Liver (tissue), 9 donors: ENCODE data around the gene TMEM123. TPM values are rescaled to one million over a fixed set of nuclear protein-coding genes. Genes with fewer than 3 reads are reported as not detected.

ENCODE experiments used
- DNase-seq: peaks from one replicate; pipeline ENCODE4 v3.0.0-alpha.2; 2017; ENCODE audit warnings: low spot score
- H3K27ac ChIP-seq, 2 donors: one replicate each; pipeline ENCODE4 v1.7.0; 2013; ENCODE audit warnings: inconsistent platforms in 2 of 2, low read length in 2 of 2, control low read depth in 1 of 2, low read depth in 1 of 2, mild to moderate bottlenecking in 1 of 2
- H3K27me3 ChIP-seq, 4 donors: one replicate each; pipeline versions ENCODE4 v1.6.1 to v1.7.0; 2013; ENCODE audit warnings: low read length in 3 of 4, inconsistent platforms in 1 of 4, mild to moderate bottlenecking in 1 of 4, moderate library complexity in 1 of 4; ENCODE audit not compliant: control insufficient read depth in 4 of 4, insufficient read depth in 4 of 4
- H3K36me3 ChIP-seq, 4 donors: one replicate each; pipeline versions ENCODE4 v1.6.1 to v1.7.0; 2013; ENCODE audit warnings: low read length in 3 of 4, mild to moderate bottlenecking in 3 of 4, low read depth in 1 of 4, moderate library complexity in 1 of 4; ENCODE audit not compliant: control insufficient read depth in 4 of 4, insufficient read depth in 3 of 4
- H3K4me1 ChIP-seq, 4 donors: one replicate each; pipeline versions ENCODE4 v1.6.1 to v1.7.0; 2013; ENCODE audit warnings: low read length in 3 of 4, mild to moderate bottlenecking in 3 of 4, moderate library complexity in 1 of 4; ENCODE audit not compliant: control insufficient read depth in 4 of 4, insufficient read depth in 4 of 4
- H3K4me3 ChIP-seq, 3 donors: one replicate each; pipeline versions ENCODE4 v1.6.1 to v1.7.0; 2013; ENCODE audit warnings: low read length in 3 of 3, control low read depth in 1 of 3, low read depth in 1 of 3, mild to moderate bottlenecking in 1 of 3
- H3K9ac ChIP-seq, 2 donors: one replicate each; pipeline ENCODE4 v1.7.0; 2013; ENCODE audit warnings: low read length in 2 of 2, mild to moderate bottlenecking in 2 of 2, moderate library complexity in 2 of 2, control low read depth in 1 of 2, low read depth in 1 of 2
- H3K9me3 ChIP-seq, 4 donors: one replicate each; pipeline versions ENCODE4 v1.6.1 to v1.7.0; 2013; ENCODE audit warnings: low read length in 3 of 4; ENCODE audit not compliant: control insufficient read depth in 4 of 4
- ATF3 ChIP-seq: IDR thresholded peaks from 2 replicates; pipeline ENCODE4 v1.6.1; 2016; ENCODE audit warnings: antibody characterized with exemption
- CTCF ChIP-seq: fragments of 150-350 bp; IDR thresholded peaks from 2 replicates; pipeline ENCODE4 v1.5.1; 2017; ENCODE audit warnings: improper control_type of control experiment, low read depth, low read length; ENCODE audit not compliant: missing input control
- EGR1 ChIP-seq, 2 donors: IDR thresholded peaks; 2 replicates each; pipeline ENCODE4 v1.6.1; 2016 to 2018; ENCODE audit warnings: antibody characterized with exemption in 2 of 2, low read depth in 2 of 2
- FOXA1 ChIP-seq: IDR thresholded peaks from 2 replicates; pipeline ENCODE4 v1.6.1; 2016; ENCODE audit warnings: antibody characterized with exemption
- GABPA ChIP-seq, 2 donors: IDR thresholded peaks in 1 of 2; conservative IDR thresholded peaks in 1 of 2; 2 replicates each; pipeline ENCODE4 v1.6.1; 2016; ENCODE audit warnings: antibody characterized with exemption in 2 of 2, mild to moderate bottlenecking in 1 of 2, moderate library complexity in 1 of 2
- HNF4A ChIP-seq, 2 donors: conservative IDR thresholded peaks; 2 replicates each; pipeline ENCODE4 v1.6.1; 2016; ENCODE audit warnings: antibody characterized with exemption in 2 of 2, mild to moderate bottlenecking in 2 of 2
- HNF4G ChIP-seq: IDR thresholded peaks from 2 replicates; pipeline ENCODE4 v1.6.1; 2016; ENCODE audit warnings: antibody characterized with exemption
- JUND ChIP-seq, 2 donors: IDR thresholded peaks; 2 replicates each; pipeline ENCODE4 v1.6.1; 2016; ENCODE audit warnings: antibody characterized with exemption in 2 of 2
- MAX ChIP-seq: IDR thresholded peaks from 2 replicates; pipeline ENCODE4 v1.6.1; 2016; ENCODE audit warnings: antibody characterized with exemption
- NR2F2 ChIP-seq: IDR thresholded peaks from 2 replicates; pipeline ENCODE4 v1.6.1; 2016; ENCODE audit warnings: antibody characterized with exemption
- RAD21 ChIP-seq, 2 donors: IDR thresholded peaks; 2 replicates each; pipeline ENCODE4 v1.6.1; 2016; ENCODE audit warnings: antibody characterized with exemption in 2 of 2, mild to moderate bottlenecking in 2 of 2
- REST ChIP-seq: IDR thresholded peaks from 2 replicates; pipeline ENCODE4 v1.6.1; 2016; ENCODE audit warnings: antibody characterized with exemption, mild to moderate bottlenecking
- RXRA ChIP-seq, 2 donors: IDR thresholded peaks; 2 replicates each; pipeline ENCODE4 v1.6.1; 2017 to 2018; ENCODE audit warnings: antibody characterized with exemption in 2 of 2, mild to moderate bottlenecking in 1 of 2
- SP1 ChIP-seq: IDR thresholded peaks from 2 replicates; pipeline ENCODE4 v1.6.1; 2018; ENCODE audit warnings: antibody characterized with exemption, mild to moderate bottlenecking
- TAF1 ChIP-seq: conservative IDR thresholded peaks from 2 replicates; pipeline ENCODE4 v1.6.1; 2016; ENCODE audit warnings: antibody characterized with exemption, mild to moderate bottlenecking
- ZBTB33 ChIP-seq: IDR thresholded peaks from 2 replicates; pipeline ENCODE4 v1.6.1; 2016; ENCODE audit warnings: antibody characterized with exemption
- WGBS: extraction: QIAGEN DNeasy Blood & Tissue Kit; methylation state at CpG from one replicate; pipeline ENCODE4 v1.1.7; 2013; 5-methylcytosine and 5-hydroxymethylcytosine counted together
- polyA plus RNA-seq, 2 donors: library from polyadenylated mRNA; stranded (reverse) in 1 of 2; unstranded in 1 of 2; fragments of 200-250 nt in 1 of 2; fragments of >200 nt in 1 of 2; fragmentation: Nextera tagmentation in 1 of 2; extraction: Ambion mirVana in 1 of 2; gene quantifications; one replicate each; pipeline versions ENCODE4 v1.2.1 to v1.2.3, GENCODE V29; 2013 to 2015
- total RNA-seq, 2 donors: library from RNA; depleted of rRNA; stranded (reverse); fragments of >200 nt; gene quantifications; one replicate each; pipeline ENCODE4 v1.2.3, GENCODE V29; 2014
- donor health status: healthy.
- donor health status: healthy.
- donor health status: healthy.
- donor health status: healthy.
- donor health status: healthy.

Gene TMEM123
- total and polyA plus RNA-seq, 4 donors: 101 to 140 (median 107) TPM

GRCh38 chr11:102385085-102386007, 67.2 kb downstream of the TMEM123 start:
- Histone ChIP-seq H3K36me3 (peaks cover 2 to 35% (median 12%) of the 10 kb centered on the region in 4 donors), H3K27ac (no peak overlapping the region)
- 85% methylated on average over 5 of the region's 5 CpGs for WGBS

GRCh38 chr11:102384419-102385079, 68.0 kb downstream of the TMEM123 start:
- Histone ChIP-seq H3K9ac (no peak overlapping the region), H3K27ac (no peak overlapping the region), H3K4me3 (no peak overlapping the region), H3K36me3 (peaks cover 4 to 43% (median 18%) of the 10 kb centered on the region in 4 donors), H3K4me1 (no peaks in the 10 kb centered on the region), H3K27me3 (no peaks in the 10 kb centered on the region), H3K9me3 (no peaks in the 10 kb centered on the region)
- DNase-seq: no peak
- 78% methylated on average over 15 of the region's 15 CpGs for WGBS
- no peak for TF ChIP-seq REST
- TF ChIP-seq ATF3: no peak
- no peak for TF ChIP-seq JUND (IDR thresholded peaks at IDR 0.05)
- TF ChIP-seq RAD21 (IDR thresholded peaks at IDR 0.05): no peak
- no peak for TF ChIP-seq ZBTB33

More at GRCh38 chr11:102385085-102386007, 67.2 kb downstream of the TMEM123 start:
- H3K9me3 ChIP-seq: no peaks in the 10 kb centered on the region
- H3K4me3 ChIP-seq: no peak overlapping the region
- DNase-seq: no peak
- H3K27me3 ChIP-seq: no peaks in the 10 kb centered on the region
- H3K9ac ChIP-seq: no peak overlapping the region
- no peaks in the 10 kb centered on the region for H3K4me1 ChIP-seq
- TF ChIP-seq RXRA (IDR thresholded peaks at IDR 0.05): no peak
- TF ChIP-seq JUND (IDR thresholded peaks at IDR 0.05): no peak
- TF ChIP-seq RAD21 (IDR thresholded peaks at IDR 0.05): no peak
- no peak for TF ChIP-seq NR2F2
- no peak for TF ChIP-seq CTCF
- no peak for TF ChIP-seq MAX
- TF ChIP-seq FOXA1: no peak
- TF ChIP-seq HNF4A (conservative IDR thresholded peaks at IDR 0.05): no peak
- no peak for TF ChIP-seq GABPA (IDR thresholded peaks at IDR 0.05 in 1 of 2, conservative IDR thresholded peaks at IDR 0.05 in 1 of 2)
- TF ChIP-seq SP1: no peak
- no peak for TF ChIP-seq EGR1 (IDR thresholded peaks at IDR 0.05; ENCODE audit: low read depth in 2 of 2)
- no peak for TF ChIP-seq HNF4G
- no peak for TF ChIP-seq TAF1
- no peak for TF ChIP-seq ZBTB33
- no peak for TF ChIP-seq ATF3
